OCI-LY7 (cell line): Measurements from ENCODE around the gene MIEF1. TPM values are rescaled to one million over a fixed set of nuclear protein-coding genes. Genes with fewer than 3 reads are reported as not detected.
"Not testable (repeated sequence)": the region's sequence is repeated elsewhere in the genome, so short reads cannot be mapped to it uniquely, and the experiment has no call there.

Experiments
- BruUV-seq: library from RNA; stranded (reverse); fragments of 400-500 nt; replicated peaks from 2 replicates; lab custom pipeline; 2021; lab: Mats Ljungman, UMichigan
- CTCF ChIA-PET: fragments of 300-600 bp; sonication (Branson Sonifier 250); formaldehyde crosslinking; loops from one replicate; lab custom pipeline; 2022; ENCODE audit warnings: antibody characterized with exemption; ENCODE audit not compliant: unreplicated experiment; lab: Charles Lee
- POLR2A ChIA-PET: fragments of 300-600 bp; sonication (Branson Sonifier 250); formaldehyde crosslinking; loops from one replicate; lab custom pipeline; 2022; ENCODE audit warnings: antibody characterized with exemption; lab: Charles Lee
- DNase-seq: peaks from one replicate; pipeline ENCODE4 v3.0.0-alpha.2; 2015; ENCODE audit warnings: low spot score
- H2AFZ ChIP-seq: fragments of 200-600 bp; sonication (generic), shearing (Covaris generic); 2 replicates; pipeline ENCODE4 v1.6.1; 2014; ENCODE audit warnings: mild to moderate bottlenecking, antibody characterized with exemption, low read length, moderate library complexity
- H3K27ac ChIP-seq: fragments of 200-600 bp; sonication (generic); 2 replicates; pipeline ENCODE4 v1.5.1; 2014; ENCODE audit warnings: mixed run types, low read depth, mild to moderate bottlenecking, moderate library complexity, low read length, inconsistent platforms; ENCODE audit not compliant: poor library complexity, severe bottlenecking
- H3K36me3 ChIP-seq: fragments of 200-600 bp; sonication (generic); 2 replicates; pipeline ENCODE4 v1.6.1; 2014; ENCODE audit warnings: mild to moderate bottlenecking, antibody characterized with exemption, low read length, moderate library complexity, mixed read lengths; ENCODE audit not compliant: insufficient read depth
- H3K4me1 ChIP-seq: fragments of 200-600 bp; sonication (generic); 2 replicates; pipeline ENCODE4 v1.5.1; 2014; ENCODE audit warnings: mild to moderate bottlenecking, low read length; ENCODE audit not compliant: insufficient read depth, poor library complexity, severe bottlenecking
- H3K4me2 ChIP-seq: fragments of 200-600 bp; sonication (generic); 2 replicates; pipeline ENCODE4 v1.6.1; 2014; ENCODE audit warnings: mild to moderate bottlenecking, low read length
- H3K4me3 ChIP-seq: fragments of 200-600 bp; sonication (generic); 2 replicates; pipeline ENCODE4 v1.5.1; 2014; ENCODE audit warnings: mild to moderate bottlenecking, low read depth, low read length; ENCODE audit not compliant: poor library complexity, severe bottlenecking
- H3K79me2 ChIP-seq: fragments of 200-600 bp; sonication (generic); 2 replicates; pipeline ENCODE4 v1.6.1; 2016; ENCODE audit warnings: low read depth, mild to moderate bottlenecking, low read length, moderate library complexity, mixed read lengths; ENCODE audit not compliant: insufficient read depth
- H3K9me2 ChIP-seq: fragments of 200-600 bp; sonication (generic); 2 replicates; pipeline ENCODE4 v1.6.1; 2016; ENCODE audit warnings: mild to moderate bottlenecking, low read length, mixed read lengths; ENCODE audit not compliant: insufficient read depth
- H3K9me3 ChIP-seq: fragments of 200-600 bp; sonication (generic); 2 replicates; pipeline ENCODE4 v1.6.1; 2014; ENCODE audit warnings: mild to moderate bottlenecking, mixed run types, low read length, mixed read lengths
- H4K20me1 ChIP-seq: fragments of 200-600 bp; sonication (generic); 2 replicates; pipeline ENCODE4 v1.6.1; 2014; ENCODE audit warnings: mild to moderate bottlenecking, antibody characterized with exemption, low read length, moderate library complexity, mixed read lengths; ENCODE audit not compliant: insufficient read depth
- EZH2phosphoT487 ChIP-seq: fragments of 200-600 bp; sonication (generic); IDR thresholded peaks from 2 replicates; pipeline ENCODE4 v1.6.1; 2018; ENCODE audit warnings: low read depth, borderline replicate concordance, mild to moderate bottlenecking, mixed run types, antibody characterized with exemption, low read length, moderate library complexity, mixed read lengths
- intact Hi-C: fragments of 100-400 bp; cut with micrococcal nuclease; formaldehyde crosslinking; loops from one replicate; pipeline ENCODE4 v1.10.0; 2022; ENCODE audit not compliant: unreplicated experiment
- total RNA-seq, 2 experiments: library from RNA; depleted of rRNA in 1 of 2; stranded (reverse); fragments of >200 nt in 1 of 2; shearing (Covaris generic) in 1 of 2; gene quantifications; 2 replicates each; pipeline ENCODE4 v1.2.3, GENCODE V29; 2014 to 2022
- TF ChIP-seq, protein P1 (sequence below): fragments of 200-600 bp; sonication (generic); conservative IDR thresholded peaks from 2 replicates; pipeline ENCODE4 v1.5.1; 2014; ENCODE audit warnings: mild to moderate bottlenecking, antibody characterized with exemption, low read length, moderate library complexity, mixed read lengths

The MIEF1 gene
- total RNA-seq, 2 experiments from 2014 or later: 32.5 to 55.0 TPM

DNA sequence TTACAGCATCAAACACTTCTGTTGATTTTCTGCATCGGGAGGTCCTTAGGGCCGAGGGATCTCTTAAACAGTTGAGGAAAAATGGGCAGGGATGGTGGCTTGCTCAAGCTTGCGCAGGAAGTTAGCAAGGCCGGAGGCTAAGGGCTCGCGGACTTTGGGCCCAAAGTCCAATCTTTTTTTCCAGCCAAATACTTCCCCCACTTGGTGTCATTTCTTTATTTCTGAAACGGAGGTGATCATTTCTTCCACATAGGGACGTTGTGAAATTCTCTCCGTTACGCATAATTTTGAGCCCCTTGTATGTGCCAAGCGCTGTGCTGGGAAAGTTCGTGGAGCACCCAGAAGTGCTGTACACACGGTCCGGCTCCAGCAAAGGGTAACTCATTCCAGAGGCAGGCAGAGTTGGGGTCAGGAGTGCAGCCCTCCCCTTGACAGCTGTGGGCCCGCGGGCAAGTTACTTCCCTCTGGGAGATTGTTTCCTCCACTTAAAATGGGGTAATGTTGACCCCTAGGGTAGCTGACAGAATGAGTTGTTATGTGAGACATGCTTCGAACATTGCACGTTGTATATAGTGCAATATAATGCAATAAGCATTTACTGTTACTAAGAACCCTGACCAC lies 809 bp downstream of the MIEF1 start:
- peak overlapping the region; percentile 45 for H3K27ac ChIP-seq
- H3K4me2 ChIP-seq: peak overlapping the region; percentile 87
- CTCF ChIA-PET: interaction anchor here (1.1 kb wide), 1 partner anchor 12 kb away, joined by 5 read pairs; no protein-coding TSS in a partner anchor
- POLR2A ChIA-PET: no interaction called here
- no peaks in the 10 kb centered on the region for H3K9me3 ChIP-seq
- DNase-seq: peak; percentile 37
- H3K4me1 ChIP-seq: peaks cover 20% of the 10 kb centered on the region
- no peak for TF ChIP-seq EZH2phosphoT487
- TF ChIP-seq, protein P1, sequence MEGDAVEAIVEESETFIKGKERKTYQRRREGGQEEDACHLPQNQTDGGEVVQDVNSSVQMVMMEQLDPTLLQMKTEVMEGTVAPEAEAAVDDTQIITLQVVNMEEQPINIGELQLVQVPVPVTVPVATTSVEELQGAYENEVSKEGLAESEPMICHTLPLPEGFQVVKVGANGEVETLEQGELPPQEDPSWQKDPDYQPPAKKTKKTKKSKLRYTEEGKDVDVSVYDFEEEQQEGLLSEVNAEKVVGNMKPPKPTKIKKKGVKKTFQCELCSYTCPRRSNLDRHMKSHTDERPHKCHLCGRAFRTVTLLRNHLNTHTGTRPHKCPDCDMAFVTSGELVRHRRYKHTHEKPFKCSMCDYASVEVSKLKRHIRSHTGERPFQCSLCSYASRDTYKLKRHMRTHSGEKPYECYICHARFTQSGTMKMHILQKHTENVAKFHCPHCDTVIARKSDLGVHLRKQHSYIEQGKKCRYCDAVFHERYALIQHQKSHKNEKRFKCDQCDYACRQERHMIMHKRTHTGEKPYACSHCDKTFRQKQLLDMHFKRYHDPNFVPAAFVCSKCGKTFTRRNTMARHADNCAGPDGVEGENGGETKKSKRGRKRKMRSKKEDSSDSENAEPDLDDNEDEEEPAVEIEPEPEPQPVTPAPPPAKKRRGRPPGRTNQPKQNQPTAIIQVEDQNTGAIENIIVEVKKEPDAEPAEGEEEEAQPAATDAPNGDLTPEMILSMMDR: no peak
- H2AFZ ChIP-seq: no peak overlapping the region; the same call in 1 of the 2 replicates
- H3K79me2 ChIP-seq: peaks cover 44% of the 10 kb centered on the region
- TSS peak; percentile 66 for BruUV-seq
- intact Hi-C loops: loop anchor here (1.0 kb wide), 1 partner anchor 18 kb away; no protein-coding TSS in a partner anchor
- peaks cover 20% of the 10 kb centered on the region for H4K20me1 ChIP-seq
- H3K36me3 ChIP-seq: peaks cover 49% of the 10 kb centered on the region
- H3K4me3 ChIP-seq: peak overlapping the region; percentile 87
- no peaks in the 10 kb centered on the region for H3K9me2 ChIP-seq

DNA sequence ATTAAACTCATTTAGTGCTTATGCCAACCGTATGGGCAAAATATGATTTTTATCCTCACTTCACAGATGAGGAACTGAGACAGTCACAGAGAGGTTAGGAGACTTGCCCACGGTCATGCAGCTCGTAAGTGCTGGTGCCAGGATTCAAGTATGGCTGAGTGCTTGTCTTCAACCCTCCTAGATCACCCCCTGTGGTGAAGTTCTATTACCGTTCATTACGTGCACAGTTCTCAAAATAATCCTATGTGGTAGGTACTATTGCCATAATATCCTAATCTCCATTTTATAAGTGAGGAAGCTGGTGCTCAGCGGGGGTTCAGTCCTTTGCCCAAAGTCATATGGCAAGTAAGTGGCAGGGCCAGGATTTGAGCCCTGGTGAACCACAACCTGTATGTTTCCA lies 1.5 kb downstream of the MIEF1 start:
- POLR2A ChIA-PET: interaction anchor here (0.8 kb wide), 1 partner anchor 13 kb away, joined by 3 read pairs; no protein-coding TSS in a partner anchor
- H2AFZ ChIP-seq: no peak overlapping the region
- peaks cover 51% of the 10 kb centered on the region for H3K79me2 ChIP-seq
- TF ChIP-seq EZH2phosphoT487: no peak
- TF ChIP-seq, protein P1: peak; percentile 36; the same call in 1 of the 2 replicates
- peaks cover 57% of the 10 kb centered on the region for H3K36me3 ChIP-seq
- intact Hi-C loops: no loop called here
- H4K20me1 ChIP-seq: peaks cover 20% of the 10 kb centered on the region
- H3K4me1 ChIP-seq: peaks cover 20% of the 10 kb centered on the region
- CTCF ChIA-PET: no interaction called here
- H3K9me3 ChIP-seq: no peaks in the 10 kb centered on the region
- peak overlapping the region; percentile 87 for H3K4me3 ChIP-seq
- peak overlapping the region; percentile 45 for H3K27ac ChIP-seq
- peak overlapping the region; percentile 87 for H3K4me2 ChIP-seq
- BruUV-seq: no TSS peak
- DNase-seq: peak; percentile 28
- H3K9me2 ChIP-seq: no peaks in the 10 kb centered on the region

DNA sequence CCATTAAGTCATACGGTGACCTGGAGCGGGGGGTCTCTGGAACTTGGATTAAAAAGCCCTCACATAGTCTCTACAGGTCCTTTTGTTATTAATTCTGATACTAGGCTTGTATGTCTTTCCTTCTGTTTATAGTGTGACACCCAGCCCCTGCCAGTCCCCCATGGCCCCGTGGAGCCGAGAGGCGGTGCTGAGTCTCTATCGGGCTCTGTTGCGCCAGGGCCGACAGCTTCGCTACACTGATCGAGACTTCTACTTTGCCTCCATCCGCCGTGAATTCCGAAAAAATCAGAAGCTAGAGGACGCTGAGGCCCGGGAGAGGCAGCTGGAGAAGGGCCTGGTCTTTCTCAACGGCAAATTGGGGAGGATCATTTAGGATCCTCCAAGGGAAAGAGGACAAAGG lies 2.0 kb downstream of the MIEF1 start:
- ChIA-PET POLR2A (interaction anchor here (0.8 kb wide), 1 partner anchor 13 kb away, joined by 3 read pairs; no protein-coding TSS in a partner anchor), CTCF (no interaction called here)
- Histone ChIP-seq H3K36me3 (peaks cover 61% of the 10 kb centered on the region), H3K4me1 (peaks cover 20% of the 10 kb centered on the region), H3K9me2 (no peaks in the 10 kb centered on the region), H3K4me2 (peak overlapping the region; percentile 87), H3K4me3 (peak overlapping the region; percentile 87), H3K27ac (peak overlapping the region; percentile 45), H3K79me2 (peaks cover 53% of the 10 kb centered on the region), H4K20me1 (peaks cover 20% of the 10 kb centered on the region), H3K9me3 (no peaks in the 10 kb centered on the region), H2AFZ (no peak overlapping the region)
- no TSS peak for BruUV-seq
- no peak for TF ChIP-seq EZH2phosphoT487
- TF ChIP-seq, protein P1: no peak
- intact Hi-C loops: no loop called here
- DNase-seq: no peak

DNA sequence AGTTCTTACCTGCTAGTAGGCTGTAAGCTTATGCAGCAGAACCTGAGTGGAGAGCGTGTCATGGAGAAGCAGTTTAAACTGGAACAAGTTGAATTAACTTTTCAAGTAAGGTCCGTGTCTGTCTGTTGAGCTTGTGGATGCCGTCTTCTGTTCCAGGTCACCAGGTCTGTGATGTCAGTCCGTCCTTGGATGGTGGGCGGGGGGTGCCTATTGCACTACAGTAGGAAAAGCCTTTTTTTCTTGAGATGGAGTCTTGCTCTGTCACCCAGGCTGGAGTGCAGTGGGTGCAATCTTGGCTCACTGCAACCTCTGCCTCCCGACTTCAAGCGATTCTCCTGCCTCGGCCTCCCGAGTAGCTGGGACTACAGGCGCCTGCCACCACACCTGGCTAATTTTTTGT lies 4.9 kb downstream of the MIEF1 start:
- H3K4me3 ChIP-seq, H2AFZ ChIP-seq, BruUV-seq, H3K9me3 ChIP-seq, CTCF ChIA-PET, H3K27ac ChIP-seq, POLR2A ChIA-PET, DNase-seq, intact Hi-C loops, H3K9me2 ChIP-seq, H3K4me2 ChIP-seq: not testable (repeated sequence)
- Histone ChIP-seq H3K4me1 (peaks cover 14% of the 10 kb centered on the region), H3K36me3 (peaks cover 90% of the 10 kb centered on the region), H4K20me1 (peaks cover 20% of the 10 kb centered on the region), H3K79me2 (peaks cover 60% of the 10 kb centered on the region)
